Retina (tissue), 1 donor: Measurements from ENCODE around the gene ADM5.

Experiments
- DNase-seq: peaks from one replicate; pipeline ENCODE4 v3.0.0-alpha.2; 2016

The ADM5 gene, protein sequence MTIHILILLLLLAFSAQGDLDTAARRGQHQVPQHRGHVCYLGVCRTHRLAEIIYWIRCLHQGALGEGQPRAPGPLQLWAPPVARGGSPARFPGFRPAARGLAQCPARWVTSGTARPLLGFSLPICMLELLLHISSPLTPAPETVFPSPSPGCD

DNA sequence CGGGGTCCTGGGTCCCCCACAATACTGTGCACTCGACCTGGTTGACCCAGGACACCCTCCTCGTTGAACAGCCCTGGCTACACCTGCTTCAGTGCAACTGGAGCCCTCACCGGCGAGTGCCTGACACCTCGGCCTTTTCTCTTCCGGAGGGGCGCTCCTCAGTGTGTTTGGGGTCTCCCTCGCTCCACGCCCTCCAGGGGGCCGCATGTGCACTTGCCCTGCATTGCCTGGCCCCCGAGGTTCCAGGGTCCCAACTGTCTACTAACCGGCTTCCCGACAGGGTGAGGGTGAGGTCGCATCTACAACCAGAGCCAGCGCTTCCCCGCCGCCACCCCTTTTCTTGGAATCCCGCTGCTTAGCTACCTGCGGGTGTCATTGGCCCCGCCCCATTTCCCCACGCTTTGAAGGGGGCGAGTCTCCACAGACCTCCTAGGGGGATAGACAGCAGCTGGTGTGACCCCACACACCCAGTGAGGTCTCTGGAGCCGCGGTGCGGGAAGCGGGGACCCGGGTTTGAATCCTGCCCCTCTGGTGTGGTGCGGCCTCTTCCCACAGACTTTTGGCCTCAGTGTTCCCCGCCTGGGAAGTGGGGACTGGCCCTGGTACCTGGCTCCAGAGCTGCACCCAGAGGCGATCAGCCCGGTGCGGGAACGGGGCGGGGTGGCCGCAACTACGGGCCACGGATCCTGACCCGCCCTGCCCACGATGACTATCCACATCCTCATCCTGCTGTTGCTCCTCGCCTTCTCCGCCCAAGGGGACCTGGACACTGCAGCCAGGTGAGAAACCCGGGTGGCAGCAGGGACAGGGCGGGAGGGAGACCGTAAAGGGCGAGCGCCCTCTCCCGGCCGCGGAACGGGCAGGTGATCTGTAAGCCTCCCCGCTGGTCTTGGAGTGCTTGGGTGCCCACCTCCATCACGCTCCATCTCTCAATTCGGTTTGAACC is at the start of gene ADM5:
TSS of gene ADM5 (plus strand) at position 462 of the 946 bp plus-strand sequence. CDS start at position 706, 244 bp downstream.
- peak; percentile 74 for DNase-seq

DNA sequence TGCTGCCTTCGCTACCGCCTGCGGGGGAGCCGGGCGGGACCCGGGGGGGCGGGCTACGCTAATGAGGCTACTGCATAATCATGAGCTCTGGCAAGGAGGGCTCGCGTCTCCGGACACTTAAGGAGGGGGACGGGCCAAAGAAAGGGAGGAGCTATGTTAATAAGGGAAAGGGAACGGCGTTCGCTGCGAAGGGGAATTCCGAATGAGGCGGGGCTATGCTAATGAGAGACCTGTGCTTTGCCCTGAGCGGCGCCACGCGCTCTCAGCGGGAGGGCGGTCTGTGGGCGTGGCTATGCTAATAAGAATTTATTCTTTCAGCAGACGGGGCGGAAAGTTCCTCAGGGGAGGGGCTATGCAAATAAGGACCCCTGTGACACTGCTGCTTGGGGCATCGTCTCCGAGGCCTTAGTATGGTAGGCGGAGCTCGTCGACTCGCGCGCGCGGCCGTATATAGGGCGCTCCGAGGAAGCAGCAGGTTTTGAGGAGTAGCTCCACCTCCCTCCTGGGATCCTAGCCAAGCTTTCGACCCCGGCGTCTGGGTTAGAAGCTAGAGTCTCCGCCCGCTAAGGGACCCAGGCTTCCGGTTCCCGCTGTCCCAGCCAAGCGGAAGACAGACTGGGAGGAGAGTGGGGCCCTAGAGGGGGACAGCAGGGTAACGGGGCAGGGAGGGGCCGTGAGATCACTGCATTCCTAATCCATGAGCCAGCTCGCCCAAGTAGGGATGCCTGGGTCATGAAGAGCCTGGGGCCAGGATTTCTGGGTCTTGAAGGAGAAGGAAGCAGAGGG is 49.1 kb upstream of the ADM5 start, which contains the start of gene RRAS:
TSS of gene RRAS (minus strand) at position 31 of the 786 bp plus-strand sequence. CDS start 45 bp downstream, outside the sequence.
- peak; percentile 99 for DNase-seq

DNA sequence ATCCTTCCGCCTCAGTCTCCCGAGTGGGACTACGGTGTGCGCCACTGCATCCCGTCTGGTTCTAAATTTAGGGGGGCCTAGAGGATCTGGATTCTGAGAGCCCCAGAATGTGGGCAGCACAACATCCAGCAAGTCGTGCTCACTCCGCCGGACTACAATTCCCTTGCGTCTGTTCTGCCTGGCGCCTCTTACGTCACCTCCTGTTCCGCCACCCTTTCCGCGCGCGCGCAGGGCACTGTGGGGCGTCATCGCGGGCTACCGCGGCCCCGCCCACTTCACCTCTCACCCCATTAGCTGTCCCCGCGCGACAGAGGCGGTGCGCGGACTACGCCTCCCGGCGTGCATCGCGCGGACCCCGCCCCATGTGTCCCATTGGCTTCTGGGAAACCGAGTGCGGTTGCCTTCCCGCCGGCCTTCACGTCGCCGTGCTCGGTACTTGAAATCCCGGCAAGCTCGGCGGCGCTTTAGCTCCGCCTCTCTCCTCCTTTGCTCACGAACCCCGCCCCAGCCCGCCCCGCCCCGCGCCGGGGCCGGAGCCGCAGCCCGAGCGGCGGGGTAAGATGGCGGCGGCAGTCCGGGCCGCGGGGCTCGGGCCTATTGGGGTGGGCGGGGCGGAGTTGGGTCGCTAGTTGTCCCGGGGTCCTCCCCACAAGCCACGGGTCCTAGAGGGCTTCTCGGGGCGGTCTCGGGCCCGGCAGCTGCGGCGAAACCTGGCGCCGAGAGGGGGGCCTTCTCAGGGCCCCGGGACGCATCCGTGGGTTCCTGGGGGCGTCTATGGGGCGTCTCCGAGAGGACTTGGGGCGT is 47.5 kb upstream of the ADM5 start, which contains the start of gene SCAF1:
TSS of gene SCAF1 (plus strand) at position 522 of the 804 bp plus-strand sequence. CDS start 2,818 bp downstream, outside the sequence.
- peak; percentile 100 for DNase-seq

DNA sequence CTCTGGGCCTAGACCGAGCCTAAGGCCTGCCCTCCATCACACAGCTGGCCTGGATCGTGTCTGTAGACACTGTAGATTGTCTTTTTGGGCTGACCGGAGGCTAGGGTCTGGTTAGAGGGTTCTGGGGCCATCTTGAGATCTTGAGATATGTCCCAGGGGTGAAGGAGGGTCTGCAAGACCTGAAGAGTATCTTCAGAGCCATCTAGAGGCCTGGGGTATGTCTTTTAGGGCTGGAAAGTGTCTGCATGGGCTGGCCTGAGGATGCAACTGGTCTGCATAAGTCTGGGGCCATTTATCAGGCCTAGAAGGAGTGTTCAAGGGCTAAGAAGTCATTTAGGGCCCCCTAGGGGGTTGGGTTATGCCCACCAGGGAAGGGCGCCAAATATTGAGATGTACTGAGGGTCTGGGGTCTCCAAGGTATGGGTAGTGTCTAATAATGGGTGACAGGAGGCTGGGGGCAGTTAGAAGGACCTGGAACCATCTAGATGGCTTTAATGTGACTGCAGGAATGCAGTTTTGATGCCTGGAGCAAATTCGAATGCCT is 46.8 kb upstream of the ADM5 start:
- DNase-seq, result no peak

DNA sequence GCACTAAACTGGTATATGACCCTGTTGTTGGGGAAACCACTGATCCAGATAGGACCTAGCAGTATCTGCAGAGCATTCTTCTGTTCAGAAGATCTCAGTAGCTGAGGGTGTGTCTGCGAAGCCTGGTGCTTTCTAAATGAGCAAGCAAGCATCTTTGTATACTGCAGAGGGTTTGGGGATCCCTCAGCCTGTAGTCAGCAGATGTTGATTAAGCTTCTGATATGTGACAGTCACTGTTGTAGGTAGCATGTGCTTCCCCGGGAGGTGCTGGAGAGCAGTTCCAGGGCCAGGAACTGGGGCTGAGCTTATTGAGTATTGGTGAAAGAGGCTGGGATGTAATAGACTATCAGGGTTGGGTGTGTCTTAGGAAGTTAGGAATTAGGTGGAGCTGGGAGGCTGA is 45.9 kb upstream of the ADM5 start:
- no peak for DNase-seq

DNA sequence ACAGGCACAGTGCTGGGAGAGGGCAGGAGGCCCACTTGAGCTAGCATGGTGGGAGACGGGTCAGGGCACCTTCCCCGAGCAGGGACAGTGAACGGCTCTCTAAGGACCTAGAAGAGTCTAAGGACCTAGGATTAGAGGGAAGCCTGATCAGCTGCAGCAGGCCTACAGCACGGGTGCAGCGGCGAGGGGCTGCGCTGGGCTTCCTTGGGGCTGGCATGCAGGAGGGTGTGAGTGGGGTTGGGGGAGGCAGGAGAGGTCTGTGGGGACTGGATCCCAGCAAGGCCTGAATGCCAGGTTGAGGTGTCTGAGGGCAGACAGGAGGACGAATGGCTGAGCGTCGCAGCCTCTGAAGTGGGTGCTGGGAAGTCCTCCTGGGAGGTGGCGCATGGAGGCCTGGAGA is 43.8 kb upstream of the ADM5 start:
- DNase-seq, result no peak

DNA sequence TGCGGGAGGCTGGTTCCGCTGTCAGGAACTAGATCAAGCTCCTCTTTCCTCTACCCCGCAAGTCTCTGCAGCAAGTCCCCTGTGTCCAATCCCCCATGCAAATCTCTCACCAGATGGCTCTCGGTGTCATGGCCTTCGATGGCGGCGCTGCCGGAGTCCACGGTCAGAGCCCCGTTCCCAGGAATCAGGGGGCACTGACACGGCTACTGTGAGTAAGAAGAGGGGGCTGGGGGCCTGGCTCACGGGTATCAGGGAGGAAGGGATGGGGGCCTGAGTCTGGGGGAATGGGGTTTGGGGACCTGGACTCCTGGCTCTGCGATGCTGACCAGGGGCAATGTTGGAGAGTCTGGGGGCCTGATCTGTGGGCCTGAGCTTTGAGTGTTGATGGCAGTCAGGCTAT is 43.4 kb upstream of the ADM5 start:
- no peak for DNase-seq

DNA sequence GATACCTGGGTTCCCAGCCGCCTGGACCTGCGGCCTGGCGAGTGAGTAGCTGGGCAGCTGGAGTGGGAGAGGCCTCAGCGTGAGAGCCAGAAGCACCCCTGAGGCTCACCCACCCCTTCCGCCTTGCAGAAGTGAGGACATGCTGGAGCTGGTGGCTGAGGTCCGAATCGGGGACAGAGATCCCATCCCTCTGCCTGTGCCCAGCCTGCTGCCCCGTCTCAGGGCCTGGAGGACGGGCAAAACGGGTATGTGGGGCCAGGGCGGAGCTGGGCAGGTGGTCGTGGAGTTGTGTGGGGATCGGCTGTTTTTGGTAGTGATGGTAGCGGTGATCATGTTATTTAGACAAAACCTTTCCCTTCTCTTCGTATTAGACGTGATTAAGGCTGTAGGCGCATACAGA is 42.8 kb upstream of the ADM5 start:
- DNase-seq, result no peak

DNA sequence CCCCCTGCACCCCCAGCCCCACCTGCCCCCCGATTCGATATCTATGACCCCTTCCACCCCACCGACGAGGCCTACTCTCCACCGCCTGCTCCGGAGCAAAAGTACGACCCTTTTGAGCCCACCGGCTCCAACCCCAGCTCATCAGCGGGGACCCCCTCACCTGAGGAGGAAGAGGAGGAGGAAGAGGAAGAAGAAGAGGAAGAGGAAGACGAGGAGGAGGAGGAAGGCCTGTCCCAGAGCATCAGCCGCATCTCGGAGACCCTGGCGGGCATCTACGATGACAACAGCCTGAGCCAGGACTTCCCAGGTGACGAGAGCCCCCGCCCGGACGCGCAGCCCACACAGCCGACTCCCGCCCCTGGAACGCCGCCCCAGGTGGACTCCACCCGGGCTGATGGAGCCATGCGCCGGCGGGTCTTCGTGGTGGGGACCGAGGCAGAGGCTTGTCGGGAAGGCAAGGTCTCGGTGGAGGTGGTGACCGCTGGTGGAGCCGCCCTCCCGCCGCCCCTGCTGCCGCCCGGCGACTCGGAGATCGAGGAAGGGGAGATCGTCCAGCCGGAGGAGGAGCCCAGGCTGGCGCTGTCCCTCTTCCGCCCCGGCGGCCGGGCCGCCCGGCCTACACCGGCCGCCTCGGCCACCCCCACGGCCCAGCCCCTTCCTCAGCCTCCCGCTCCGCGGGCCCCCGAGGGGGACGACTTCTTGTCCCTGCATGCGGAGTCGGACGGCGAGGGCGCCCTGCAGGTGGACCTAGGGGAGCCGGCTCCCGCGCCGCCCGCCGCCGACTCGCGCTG is 38.2 kb upstream of the ADM5 start:
- no peak for DNase-seq

DNA sequence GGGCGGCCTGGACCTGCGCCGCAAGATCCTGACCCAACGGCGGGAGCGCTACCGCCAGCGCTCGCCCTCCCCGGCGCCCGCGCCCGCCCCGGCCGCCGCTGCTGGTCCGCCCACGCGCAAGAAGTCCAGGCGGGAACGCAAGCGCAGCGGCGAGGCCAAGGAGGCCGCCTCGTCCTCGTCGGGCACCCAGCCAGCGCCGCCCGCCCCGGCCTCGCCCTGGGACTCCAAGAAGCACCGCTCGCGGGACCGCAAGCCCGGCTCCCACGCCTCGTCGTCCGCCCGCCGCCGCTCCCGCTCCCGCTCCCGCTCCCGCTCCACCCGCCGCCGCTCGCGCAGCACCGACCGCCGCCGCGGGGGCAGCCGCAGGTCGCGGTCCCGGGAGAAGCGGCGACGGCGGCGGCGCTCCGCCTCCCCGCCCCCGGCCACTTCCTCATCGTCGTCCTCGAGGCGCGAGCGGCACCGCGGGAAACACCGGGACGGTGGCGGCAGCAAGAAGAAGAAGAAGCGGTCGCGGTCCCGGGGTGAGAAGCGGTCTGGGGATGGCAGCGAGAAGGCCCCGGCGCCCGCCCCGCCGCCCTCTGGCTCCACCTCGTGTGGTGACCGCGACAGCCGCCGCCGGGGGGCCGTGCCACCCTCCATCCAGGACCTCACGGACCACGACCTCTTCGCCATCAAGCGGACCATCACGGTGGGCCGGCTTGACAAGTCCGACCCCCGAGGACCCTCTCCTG is 37.4 kb upstream of the ADM5 start:
- no peak for DNase-seq

DNA sequence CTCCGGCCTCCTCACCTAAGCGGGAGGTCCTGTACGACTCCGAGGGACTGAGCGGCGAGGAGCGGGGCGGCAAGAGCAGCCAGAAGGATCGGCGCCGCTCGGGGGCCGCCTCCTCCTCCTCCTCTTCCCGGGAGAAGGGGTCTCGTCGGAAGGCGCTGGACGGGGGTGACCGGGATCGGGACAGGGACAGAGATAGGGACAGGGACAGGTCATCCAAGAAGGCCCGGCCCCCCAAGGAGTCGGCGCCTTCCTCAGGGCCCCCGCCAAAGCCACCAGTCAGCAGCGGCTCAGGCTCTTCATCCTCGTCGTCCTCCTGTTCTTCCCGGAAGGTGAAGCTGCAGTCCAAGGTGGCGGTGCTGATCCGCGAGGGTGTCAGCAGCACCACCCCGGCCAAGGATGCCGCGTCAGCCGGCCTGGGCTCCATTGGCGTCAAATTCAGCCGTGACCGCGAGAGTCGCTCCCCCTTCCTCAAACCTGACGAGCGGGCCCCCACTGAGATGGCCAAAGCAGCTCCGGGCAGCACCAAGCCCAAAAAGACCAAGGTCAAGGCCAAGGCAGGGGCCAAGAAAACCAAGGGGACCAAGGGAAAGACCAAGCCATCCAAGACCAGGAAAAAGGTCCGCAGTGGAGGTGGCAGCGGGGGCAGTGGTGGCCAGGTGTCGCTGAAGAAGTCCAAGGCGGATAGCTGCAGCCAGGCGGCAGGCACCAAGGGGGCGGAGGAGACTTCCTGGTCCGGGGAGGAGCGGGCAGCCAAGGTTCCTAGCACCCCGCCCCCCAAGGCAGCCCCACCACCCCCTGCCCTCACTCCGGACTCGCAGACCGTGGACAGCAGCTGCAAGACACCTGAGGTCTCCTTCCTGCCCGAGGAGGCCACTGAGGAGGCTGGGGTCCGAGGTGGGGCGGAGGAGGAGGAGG is 36.6 kb upstream of the ADM5 start:
- no peak for DNase-seq

DNA sequence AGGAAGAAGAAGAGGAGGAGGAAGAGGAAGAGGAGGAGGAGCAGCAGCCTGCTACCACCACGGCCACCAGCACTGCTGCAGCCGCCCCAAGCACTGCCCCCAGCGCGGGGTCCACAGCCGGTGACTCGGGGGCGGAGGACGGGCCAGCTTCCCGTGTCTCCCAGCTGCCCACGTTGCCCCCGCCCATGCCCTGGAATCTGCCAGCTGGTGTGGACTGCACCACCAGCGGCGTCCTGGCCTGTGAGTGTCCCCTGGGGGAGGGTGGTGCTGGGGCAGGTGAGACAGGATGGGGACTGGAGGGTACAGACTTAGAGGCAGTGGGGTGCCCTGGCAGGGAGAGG is 36.0 kb upstream of the ADM5 start:
- DNase-seq, result no peak

DNA sequence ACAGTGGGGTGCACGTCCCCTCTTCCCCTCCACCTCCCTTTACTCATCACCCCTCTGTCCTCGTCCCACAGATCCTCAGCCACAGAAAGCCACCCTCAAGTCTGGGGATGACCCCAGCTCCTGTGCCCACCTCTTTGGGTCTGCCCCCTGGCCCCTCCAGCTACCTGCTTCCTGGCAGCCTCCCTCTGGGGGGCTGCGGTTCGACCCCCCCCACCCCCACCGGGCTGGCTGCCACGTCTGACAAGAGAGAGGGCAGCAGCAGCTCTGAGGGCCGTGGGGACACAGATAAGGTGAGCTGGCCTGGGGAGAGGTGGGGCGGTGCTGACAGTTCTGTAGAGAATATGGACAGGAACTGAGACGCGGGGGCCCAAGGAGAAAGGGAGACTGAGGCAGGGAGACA is 34.8 kb upstream of the ADM5 start:
- DNase-seq, result no peak

DNA sequence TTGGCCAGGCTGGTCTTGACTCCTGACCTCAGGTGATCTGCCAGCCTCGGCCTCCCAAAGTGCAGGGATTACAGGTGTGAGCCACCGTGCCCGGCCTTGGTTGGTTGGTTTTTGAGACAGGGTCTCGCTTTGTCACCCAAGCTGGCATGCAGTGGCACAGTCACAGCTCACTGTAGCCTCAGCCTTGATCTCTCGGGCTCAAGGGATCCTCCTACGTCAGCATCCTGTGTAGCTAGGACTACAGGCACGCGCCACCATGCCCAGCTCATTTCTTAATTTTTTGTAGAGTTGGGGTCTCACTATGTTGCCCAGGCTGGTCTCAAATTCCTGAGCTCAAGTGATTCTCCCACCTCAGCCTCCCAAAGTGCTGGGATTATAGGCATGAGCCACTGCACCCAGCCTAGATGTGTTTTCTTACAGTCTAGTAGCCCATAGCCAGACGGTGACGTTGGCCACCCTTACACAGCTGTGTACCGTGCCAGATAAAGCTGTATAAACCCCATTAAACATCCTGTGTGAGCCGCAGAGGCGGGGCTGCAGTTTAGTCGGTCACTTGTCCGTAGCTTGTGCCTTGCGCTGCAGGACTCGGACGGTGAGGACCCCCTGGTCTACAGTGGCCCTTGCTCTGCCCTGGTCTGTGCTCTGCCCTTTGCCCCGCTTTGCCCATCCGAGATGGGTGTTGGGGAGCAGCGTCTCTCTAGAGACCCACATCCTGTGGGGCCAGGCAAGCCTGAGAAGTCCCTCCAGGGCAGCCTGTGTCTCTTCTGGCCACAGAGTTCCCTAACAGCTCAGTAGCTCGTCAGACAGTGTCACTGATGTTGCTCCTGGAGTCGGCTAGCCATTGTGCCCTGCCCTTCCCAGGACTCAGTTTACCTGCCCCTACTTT is 33.6 kb upstream of the ADM5 start:
- DNase-seq, result no peak

DNA sequence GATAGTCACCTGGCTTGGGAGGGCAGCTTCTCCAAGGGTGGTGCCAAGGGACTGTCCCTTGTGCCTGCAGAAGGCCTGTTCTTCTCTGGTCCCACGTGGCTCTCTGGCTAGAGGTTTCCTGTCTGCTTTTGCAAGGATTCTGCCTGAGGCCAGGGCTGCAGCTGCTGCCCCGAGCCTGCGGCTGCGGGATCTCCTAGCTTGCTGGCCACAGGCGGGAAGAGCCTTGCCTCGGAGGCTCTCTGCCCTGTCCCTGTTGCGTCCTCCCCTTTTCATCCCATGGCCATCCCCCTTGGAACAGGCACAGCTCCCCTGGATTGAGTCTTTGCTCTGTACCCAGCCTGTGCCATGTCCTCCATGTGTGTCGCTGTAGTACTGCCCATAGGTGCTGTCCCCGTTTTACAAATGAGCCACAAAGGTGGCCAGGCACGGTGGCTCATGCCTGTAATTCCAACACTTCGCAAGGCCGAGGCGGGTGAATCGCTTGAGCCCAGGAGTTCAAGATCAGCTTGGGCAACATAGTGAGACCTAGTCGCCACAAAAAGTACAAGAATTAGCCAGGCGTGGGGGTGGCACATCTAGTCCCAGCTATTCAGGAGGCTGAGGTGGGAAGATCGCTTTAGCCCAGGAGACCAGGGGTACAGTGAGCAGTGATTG is 32.8 kb upstream of the ADM5 start:
- DNase-seq, result no peak

DNA sequence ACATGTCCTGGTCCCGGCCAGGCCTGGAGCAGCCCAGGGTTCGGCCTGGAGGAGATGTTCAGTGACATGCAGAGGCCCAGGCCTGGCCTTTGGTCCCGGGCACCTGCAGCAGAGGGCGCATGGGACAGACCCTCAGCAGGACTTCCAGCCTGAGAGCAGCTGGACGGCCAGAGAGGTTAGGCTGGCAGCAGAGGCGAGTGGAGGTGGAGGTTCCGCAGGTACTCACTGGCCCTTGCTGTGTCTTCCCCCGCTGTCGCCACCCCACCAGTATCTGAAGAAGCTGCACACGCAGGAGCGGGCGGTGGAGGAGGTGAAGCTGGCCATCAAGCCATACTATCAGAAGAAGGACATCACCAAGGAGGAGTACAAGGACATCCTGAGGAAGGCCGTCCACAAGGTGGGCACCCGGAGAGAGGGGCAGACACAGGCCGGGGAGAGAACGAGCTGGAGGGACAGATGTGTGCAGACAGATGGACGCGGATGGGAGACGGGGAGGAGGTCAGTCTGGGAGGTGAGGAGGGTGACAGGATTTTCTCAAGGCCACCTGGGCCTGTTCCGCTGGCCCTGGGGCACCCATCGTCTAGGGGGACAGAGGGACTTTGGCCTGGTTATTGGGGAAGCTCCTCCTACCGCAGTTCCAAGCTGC is 31.8 kb upstream of the ADM5 start:
- no peak for DNase-seq

DNA sequence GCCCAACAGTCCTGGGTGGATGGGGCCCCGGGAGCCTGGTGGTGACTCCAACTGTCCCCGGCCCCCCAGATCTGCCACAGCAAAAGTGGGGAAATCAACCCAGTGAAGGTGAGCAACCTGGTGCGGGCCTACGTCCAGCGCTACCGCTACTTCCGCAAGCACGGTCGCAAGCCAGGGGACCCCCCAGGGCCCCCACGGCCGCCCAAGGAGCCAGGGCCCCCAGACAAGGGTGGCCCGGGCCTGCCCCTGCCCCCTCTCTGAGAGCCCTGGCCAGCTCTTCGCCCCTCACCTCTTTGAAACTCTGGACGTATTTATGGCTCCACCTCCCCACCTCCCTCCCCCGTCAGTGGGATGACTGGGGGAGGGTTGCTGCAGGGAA is 31.3 kb upstream of the ADM5 start:
- DNase-seq, result no peak
